KOPT-K1 (cell line): ENCODE measurements around the gene DDX55.
"Not testable (repeated sequence)": the region's sequence is repeated elsewhere in the genome, so short reads cannot be mapped to it uniquely, and the experiment has no call there.

ENCODE experiments used
- H3K27ac ChIP-seq: fragments of 200-600 bp; sonication (generic); 2 replicates; pipeline ENCODE4 v1.5.1; 2016; ENCODE audit warnings: antibody characterized with exemption, mild to moderate bottlenecking, low read depth, low read length; ENCODE audit not compliant: poor library complexity, severe bottlenecking
- H3K36me3 ChIP-seq: fragments of 200-600 bp; sonication (generic); 2 replicates; pipeline ENCODE4 v1.5.1; 2017; ENCODE audit warnings: antibody characterized with exemption, mild to moderate bottlenecking, low read length, moderate library complexity; ENCODE audit not compliant: insufficient read depth
- H3K9me3 ChIP-seq: fragments of 200-600 bp; sonication (generic); 2 replicates; pipeline ENCODE4 v1.5.1; 2017; ENCODE audit warnings: antibody characterized with exemption, low read length, mild to moderate bottlenecking; ENCODE audit not compliant: insufficient read depth, poor library complexity, severe bottlenecking

The DDX55 gene

GRCh38 chr12:123597100-123597499, 4.8 kb upstream of the DDX55 start:
- H3K27ac ChIP-seq = no peak overlapping the region
- peaks cover 78% of the 10 kb centered on the region for H3K36me3 ChIP-seq
- no peaks in the 10 kb centered on the region for H3K9me3 ChIP-seq

- H3K9me3 ChIP-seq = no peaks in the 10 kb centered on the region
- no peak overlapping the region for H3K27ac ChIP-seq
- peaks cover 64% of the 10 kb centered on the region for H3K36me3 ChIP-seq
Measured at GRCh38 chr12:123598522-123598921, 3.4 kb upstream of the DDX55 start.

- H3K27ac ChIP-seq = no peak overlapping the region
- peaks cover 64% of the 10 kb centered on the region for H3K36me3 ChIP-seq
- no peaks in the 10 kb centered on the region for H3K9me3 ChIP-seq
Measured at GRCh38 chr12:123599310-123599709, 2.6 kb upstream of the DDX55 start.

GRCh38 chr12:123599721-123600120, 2.2 kb upstream of the DDX55 start:
- H3K27ac ChIP-seq = no peak overlapping the region
- no peaks in the 10 kb centered on the region for H3K9me3 ChIP-seq
- peaks cover 64% of the 10 kb centered on the region for H3K36me3 ChIP-seq

GRCh38 chr12:123602651-123603195, 824 bp downstream of the DDX55 start:
- Histone ChIP-seq H3K36me3 (peaks cover 65% of the 10 kb centered on the region), H3K27ac (peak overlapping the region; percentile 94), H3K9me3 (no peaks in the 10 kb centered on the region)

- peaks cover 65% of the 10 kb centered on the region for H3K36me3 ChIP-seq
- H3K27ac ChIP-seq, H3K9me3 ChIP-seq: not testable (repeated sequence)
Measured at GRCh38 chr12:123603495-123603894, 1.6 kb downstream of the DDX55 start.

GRCh38 chr12:123607756-123608155, 5.9 kb downstream of the DDX55 start:
- Histone ChIP-seq H3K36me3 (peaks cover 92% of the 10 kb centered on the region), H3K9me3 (no peaks in the 10 kb centered on the region), H3K27ac (no peak overlapping the region)

GRCh38 chr12:123608182-123608581, 6.3 kb downstream of the DDX55 start:
- Histone ChIP-seq H3K9me3 (no peaks in the 10 kb centered on the region), H3K27ac (no peak overlapping the region), H3K36me3 (peaks cover 96% of the 10 kb centered on the region)

- Histone ChIP-seq H3K27ac (no peak overlapping the region), H3K36me3 (peaks cover 100% of the 10 kb centered on the region), H3K9me3 (no peaks in the 10 kb centered on the region)
Measured at GRCh38 chr12:123614110-123614509, 12.2 kb downstream of the DDX55 start.

GRCh38 chr12:123614531-123614930, 12.6 kb downstream of the DDX55 start:
- no peak overlapping the region for H3K27ac ChIP-seq
- H3K9me3 ChIP-seq = no peaks in the 10 kb centered on the region
- peaks cover 100% of the 10 kb centered on the region for H3K36me3 ChIP-seq

- H3K36me3 ChIP-seq = peaks cover 100% of the 10 kb centered on the region
- no peaks in the 10 kb centered on the region for H3K9me3 ChIP-seq
Measured at GRCh38 chr12:123617144-123617543, 15.2 kb downstream of the DDX55 start.

GRCh38 chr12:123617580-123617979, 15.7 kb downstream of the DDX55 start:
- Histone ChIP-seq H3K27ac (no peak overlapping the region), H3K9me3 (no peaks in the 10 kb centered on the region), H3K36me3 (peaks cover 100% of the 10 kb centered on the region)

More at GRCh38 chr12:123617144-123617543, 15.2 kb downstream of the DDX55 start:
- H3K27ac ChIP-seq = no peak overlapping the region

- peaks cover 98% of the 10 kb centered on the region for H3K36me3 ChIP-seq
Measured at GRCh38 chr12:123621101-123621500, 19.2 kb downstream of the DDX55 start.

GRCh38 chr12:123621619-123622530, 20.0 kb downstream of the DDX55 start:
- Histone ChIP-seq H3K9me3 (no peaks in the 10 kb centered on the region), H3K27ac (no peak overlapping the region), H3K36me3 (peaks cover 98% of the 10 kb centered on the region)

More at GRCh38 chr12:123621101-123621500, 19.2 kb downstream of the DDX55 start:
- Histone ChIP-seq H3K27ac (no peak overlapping the region), H3K9me3 (no peaks in the 10 kb centered on the region)

GRCh38 chr12:123633379-123634141, 31.7 kb downstream of the DDX55 start, which contains the start of the genes EIF2B1 and GTF2H3:
TSS of gene EIF2B1 (minus strand) at chr12:123633686. CDS start at chr12:123633557, 129 bp downstream.
TSS of gene GTF2H3 (plus strand) at chr12:123633829. CDS start at chr12:123633860, 31 bp downstream.
- Histone ChIP-seq H3K27ac (peak within 1 kb of the TSS; percentile 80), H3K36me3 (peaks cover 38% of the 10 kb centered on the region), H3K9me3 (no peaks in the 10 kb centered on the region)
